NT2/D1 (cell line): Measurements from ENCODE around the gene PRKG1.

Experiments
- SUZ12 ChIP-seq: IDR thresholded peaks from 2 replicates; pipeline ENCODE4 v1.6.1; 2011; ENCODE audit not compliant: insufficient read length, insufficient read depth; ENCODE audit errors: extremely low read depth
- YY1 ChIP-seq: IDR thresholded peaks from 2 replicates; pipeline ENCODE4 v1.6.1; 2011; ENCODE audit not compliant: insufficient read length, insufficient read depth
- ZNF274 ChIP-seq: IDR thresholded peaks from 2 replicates; pipeline ENCODE4 v1.6.1; 2011; ENCODE audit warnings: mild to moderate bottlenecking, low read depth, low read length

DNA sequence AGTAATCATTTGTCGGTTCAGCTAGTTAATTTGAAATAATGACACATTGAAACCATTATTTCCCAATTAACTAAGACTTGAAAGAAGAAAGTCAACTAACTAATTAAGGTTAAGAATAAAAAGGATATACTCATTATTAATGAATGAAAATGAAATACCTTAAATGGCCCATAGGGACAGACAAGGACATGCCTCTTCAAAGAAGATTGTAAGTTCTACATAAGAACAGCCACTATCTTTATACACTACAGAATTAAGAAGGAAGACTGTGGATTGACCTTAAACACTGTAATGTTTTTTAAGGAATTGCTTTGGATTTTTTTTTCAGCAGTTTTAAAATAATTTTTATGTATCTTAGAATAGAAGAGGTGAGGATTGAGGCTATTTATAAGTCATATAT lies 564.5 kb downstream of the PRKG1 start:
- TF ChIP-seq YY1 (no peak), SUZ12 (no peak), ZNF274 (no peak)
